Esophagus (tissue), 2 donors: ENCODE data around the gene AMBP. TPM values are rescaled to one million over a fixed set of nuclear protein-coding genes. Genes with fewer than 3 reads are reported as not detected.

Experiments used
- H3K27ac ChIP-seq, 2 donors: one replicate each; pipeline ENCODE4 v1.5.1; 2013; ENCODE audit warnings: low read depth in 2 of 2, mild to moderate bottlenecking in 2 of 2, inconsistent platforms in 1 of 2, low read length in 1 of 2, moderate library complexity in 1 of 2
- H3K27me3 ChIP-seq, 2 donors: one replicate each; pipeline ENCODE4 v1.6.1; 2013; ENCODE audit warnings: low read length in 2 of 2, control low read depth in 1 of 2, mild to moderate bottlenecking in 1 of 2; ENCODE audit not compliant: insufficient read depth in 2 of 2, control insufficient read depth in 1 of 2
- H3K36me3 ChIP-seq, 2 donors: one replicate each; pipeline ENCODE4 v1.6.1; 2013; ENCODE audit warnings: low read length in 1 of 2; ENCODE audit not compliant: control insufficient read depth in 2 of 2, insufficient read depth in 2 of 2
- H3K4me1 ChIP-seq, 2 donors: one replicate each; pipeline ENCODE4 v1.6.1; 2013; ENCODE audit warnings: low read length in 1 of 2; ENCODE audit not compliant: control insufficient read depth in 2 of 2, insufficient read depth in 2 of 2
- H3K4me3 ChIP-seq, 2 donors: one replicate each; pipeline ENCODE4 v1.5.1; 2013; ENCODE audit warnings: low read length in 2 of 2, mild to moderate bottlenecking in 2 of 2, low read depth in 1 of 2, moderate library complexity in 1 of 2
- H3K9me3 ChIP-seq, 2 donors: one replicate each; pipeline ENCODE4 v1.6.1; 2013; ENCODE audit warnings: mild to moderate bottlenecking in 2 of 2, low read depth in 1 of 2, low read length in 1 of 2, moderate library complexity in 1 of 2; ENCODE audit not compliant: control insufficient read depth in 2 of 2, insufficient read depth in 1 of 2
- WGBS, 2 donors: extraction: QIAGEN DNeasy Blood & Tissue Kit; methylation state at CpG; one replicate each; pipeline ENCODE4 v1.1.7; 2013; 5-methylcytosine and 5-hydroxymethylcytosine counted together
- polyA plus RNA-seq, 2 donors: library from polyadenylated mRNA; stranded (reverse); fragments of 200-250 nt; gene quantifications; one replicate each; pipeline ENCODE4 v1.2.3, GENCODE V29; 2013
- donor health status: healthy with polysubstance abuse.
- donor health status: Bipolar disorder and iron deficiency.

The AMBP gene
- polyA plus RNA-seq, 2 donors: 0.11 to 0.28 TPM

GRCh38 chr9:114028646-114029045 lies 49.5 kb downstream of the AMBP start:
- Histone ChIP-seq H3K36me3 (peaks cover 0 to 2% of the 10 kb centered on the region in 2 donors), H3K4me1 (no peaks in the 10 kb centered on the region), H3K27me3 (no peaks in the 10 kb centered on the region), H3K9me3 (no peaks in the 10 kb centered on the region), H3K27ac (no peak overlapping the region), H3K4me3 (no peak overlapping the region)
- WGBS, 2 donors: 96 to 97% methylated on average over 22 of the region's 22 CpGs

- H3K27me3 ChIP-seq: no peaks in the 10 kb centered on the region
- H3K36me3 ChIP-seq: peaks cover 0 to 2% of the 10 kb centered on the region in 2 donors
- H3K27ac ChIP-seq: no peak overlapping the region
- 85 to 91% methylated on average over 4 of the region's 4 CpGs for whole genome bisulfite sequencing, 2 donors
- no peak overlapping the region for H3K4me3 ChIP-seq
- H3K4me1 ChIP-seq: no peaks in the 10 kb centered on the region
- H3K9me3 ChIP-seq: no peaks in the 10 kb centered on the region
Observed at GRCh38 chr9:114027863-114028465, 50.1 kb downstream of the AMBP start.

- no peak overlapping the region for H3K27ac ChIP-seq
- WGBS, 2 donors: 83 to 87% methylated on average over 13 of the region's 13 CpGs
- no peaks in the 10 kb centered on the region for H3K9me3 ChIP-seq
- no peaks in the 10 kb centered on the region for H3K36me3 ChIP-seq
- H3K4me1 ChIP-seq: no peaks in the 10 kb centered on the region
- H3K4me3 ChIP-seq: no peak overlapping the region
- no peaks in the 10 kb centered on the region for H3K27me3 ChIP-seq
Observed at GRCh38 chr9:114027159-114027862, 50.8 kb downstream of the AMBP start.

GRCh38 chr9:114026335-114026734 lies 51.8 kb downstream of the AMBP start:
- no peaks in the 10 kb centered on the region for H3K9me3 ChIP-seq
- H3K36me3 ChIP-seq: no peaks in the 10 kb centered on the region
- no peaks in the 10 kb centered on the region for H3K27me3 ChIP-seq
- H3K4me3 ChIP-seq: no peak overlapping the region
- no peak overlapping the region for H3K27ac ChIP-seq
- no peaks in the 10 kb centered on the region for H3K4me1 ChIP-seq
- 93 to 99% methylated on average over 4 of the region's 4 CpGs for WGBS, 2 donors

- Histone ChIP-seq H3K27me3 (no peaks in the 10 kb centered on the region), H3K36me3 (no peaks in the 10 kb centered on the region), H3K27ac (no peak overlapping the region), H3K4me1 (no peaks in the 10 kb centered on the region), H3K9me3 (no peaks in the 10 kb centered on the region), H3K4me3 (no peak overlapping the region)
- WGBS, 2 donors: 91 to 95% methylated on average over 5 of the region's 5 CpGs
Observed at GRCh38 chr9:114025760-114026159, 52.3 kb downstream of the AMBP start.

- H3K27ac ChIP-seq: no peak overlapping the region
- no peaks in the 10 kb centered on the region for H3K27me3 ChIP-seq
- H3K4me1 ChIP-seq: no peaks in the 10 kb centered on the region
- H3K36me3 ChIP-seq: no peaks in the 10 kb centered on the region
- 85 to 93% methylated on average over 3 of the region's 3 CpGs for WGBS, 2 donors
- no peaks in the 10 kb centered on the region for H3K9me3 ChIP-seq
- no peak overlapping the region for H3K4me3 ChIP-seq
Observed at GRCh38 chr9:114025196-114025753, 52.8 kb downstream of the AMBP start.

- H3K36me3 ChIP-seq: no peaks in the 10 kb centered on the region
- H3K27me3 ChIP-seq: no peaks in the 10 kb centered on the region
- no peaks in the 10 kb centered on the region for H3K9me3 ChIP-seq
- H3K27ac ChIP-seq: no peak overlapping the region
- H3K4me1 ChIP-seq: no peaks in the 10 kb centered on the region
- H3K4me3 ChIP-seq: no peak overlapping the region
- WGBS, 2 donors: 94 to 95% methylated on average over 1 of the region's 1 CpG
Observed at GRCh38 chr9:114023961-114024360, 54.1 kb downstream of the AMBP start.

- Histone ChIP-seq H3K4me1 (no peaks in the 10 kb centered on the region), H3K4me3 (no peak overlapping the region), H3K27ac (no peak overlapping the region), H3K27me3 (no peaks in the 10 kb centered on the region), H3K36me3 (peaks cover 0 to 12% of the 10 kb centered on the region in 2 donors), H3K9me3 (no peaks in the 10 kb centered on the region)
- WGBS, 2 donors: 82 to 88% methylated on average over 3 of the region's 3 CpGs
Observed at GRCh38 chr9:114021578-114021977, 56.5 kb downstream of the AMBP start.

GRCh38 chr9:114017741-114018715 lies 60.1 kb downstream of the AMBP start:
- H3K4me3 ChIP-seq: no peak overlapping the region
- H3K4me1 ChIP-seq: no peaks in the 10 kb centered on the region
- H3K27ac ChIP-seq: no peak overlapping the region
- 84 to 90% methylated on average over 6 of the region's 6 CpGs for WGBS, 2 donors
- H3K9me3 ChIP-seq: no peaks in the 10 kb centered on the region
- peaks cover 0 to 12% of the 10 kb centered on the region in 2 donors for H3K36me3 ChIP-seq
- no peaks in the 10 kb centered on the region for H3K27me3 ChIP-seq
